Activated CD8-positive, alpha-beta memory T cell treated with anti-CD3 and anti-CD28 coated beads, Interleukin-2, amount 50 U/mL, for 24 hours (primary cell): ENCODE data around the gene MFSD6L.

Source experiments
- DNase-seq: peaks from one replicate; pipeline ENCODE4 v3.0.0-alpha.2; 2020; ENCODE audit errors: extremely low read depth

The MFSD6L gene, protein sequence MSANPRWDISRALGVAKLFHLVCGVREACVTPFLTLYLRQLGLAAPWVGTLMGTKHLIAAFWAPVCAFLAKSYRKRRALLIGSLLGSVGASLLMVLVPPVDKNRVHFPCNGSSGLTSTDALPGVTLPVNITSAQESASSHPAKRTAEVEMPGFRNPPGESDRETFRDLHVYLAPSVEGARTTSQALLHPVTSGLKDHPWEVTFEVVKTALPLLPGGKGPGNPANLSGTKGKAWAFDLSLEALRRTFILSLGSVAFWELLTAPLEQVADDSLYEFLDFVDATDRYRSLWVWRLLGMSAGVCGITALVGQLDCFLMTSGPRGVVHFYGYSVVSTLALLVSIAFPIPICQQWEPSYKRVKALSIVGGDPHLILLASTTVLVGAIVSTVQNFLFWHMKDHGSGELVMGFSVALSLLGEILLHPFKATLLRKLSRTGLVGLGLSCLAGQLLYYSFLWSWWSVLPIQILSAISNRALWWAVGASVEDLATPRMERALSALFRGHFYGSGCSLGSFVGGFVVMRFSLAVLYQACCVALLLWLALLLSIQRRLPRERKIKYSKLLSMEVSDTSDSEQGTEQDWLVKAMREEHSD

DNA sequence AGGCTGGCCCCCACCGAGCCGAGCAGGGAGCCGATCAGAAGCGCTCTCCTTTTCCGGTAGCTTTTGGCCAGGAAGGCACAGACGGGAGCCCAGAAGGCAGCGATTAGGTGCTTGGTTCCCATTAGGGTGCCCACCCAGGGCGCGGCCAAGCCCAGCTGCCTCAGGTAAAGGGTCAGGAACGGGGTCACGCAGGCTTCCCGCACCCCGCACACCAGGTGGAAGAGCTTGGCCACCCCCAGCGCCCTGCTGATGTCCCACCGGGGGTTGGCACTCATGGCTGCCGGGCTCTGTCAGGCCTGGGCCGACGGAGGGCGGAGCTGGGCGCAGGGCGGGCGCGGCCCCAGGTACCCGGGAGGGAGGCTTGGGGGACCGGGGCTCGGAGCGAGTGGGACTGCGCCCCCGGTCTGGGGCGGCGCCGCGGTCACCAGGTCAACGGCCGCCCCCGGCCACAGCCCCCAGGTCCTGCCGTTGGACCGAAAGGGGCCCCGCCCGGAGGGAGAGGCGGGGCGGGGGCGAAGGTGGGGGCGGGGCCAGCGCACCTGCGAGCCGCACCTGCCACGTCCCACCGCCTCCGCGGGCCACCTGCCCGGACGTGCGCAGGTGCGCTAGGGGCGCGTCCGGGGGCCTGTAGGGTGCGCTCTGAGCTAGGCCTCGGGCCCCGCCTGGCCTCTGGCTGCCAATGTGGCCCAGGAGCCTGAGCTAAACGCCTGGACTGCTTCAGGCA is at the start of gene MFSD6L:
TSS of gene MFSD6L (minus strand) at position 520 of the 724 bp plus-strand sequence. CDS start at position 275, 245 bp downstream.
- no peak for DNase-seq

DNA sequence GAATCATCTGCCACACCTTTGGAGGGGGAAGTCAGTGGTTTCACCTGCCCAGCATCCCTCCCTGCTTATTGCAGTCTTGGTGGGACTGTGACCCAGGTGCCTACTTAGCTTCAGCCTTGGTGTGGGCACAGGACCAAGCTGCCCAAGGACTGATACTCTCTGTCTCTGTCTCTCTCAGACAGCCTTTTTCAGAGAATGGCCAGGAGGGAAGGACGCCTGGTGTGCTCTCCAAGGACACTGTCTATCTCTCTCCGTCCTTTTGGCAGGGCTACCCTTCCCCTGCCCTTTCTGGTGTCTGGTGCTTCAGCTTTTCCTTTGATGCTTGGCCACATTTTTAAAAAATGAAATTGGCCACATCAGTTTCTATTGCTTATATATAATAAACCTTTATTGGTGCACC is 48.7 kb upstream of the MFSD6L start:
- no peak for DNase-seq

DNA sequence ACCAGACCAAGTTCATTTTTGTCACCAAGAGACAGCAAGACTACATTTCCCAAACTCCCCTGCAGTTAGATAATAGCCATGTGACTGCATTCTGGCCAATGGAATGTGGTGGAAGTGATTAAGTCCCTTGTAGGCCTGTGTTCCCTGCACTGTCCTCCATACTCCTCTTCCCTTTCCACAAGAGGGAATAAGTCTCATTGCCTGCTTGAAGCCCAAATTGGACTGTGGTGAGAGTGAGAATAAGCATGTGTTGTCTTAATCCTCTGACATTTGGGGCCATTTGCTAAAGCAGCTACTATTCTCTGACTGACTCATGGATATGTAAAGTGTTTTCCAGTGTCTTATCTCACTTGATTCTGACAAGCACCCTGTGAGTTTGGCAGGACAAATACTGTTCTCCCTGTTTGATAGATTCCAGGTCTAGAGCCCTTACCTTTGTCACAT is 47.6 kb upstream of the MFSD6L start:
- no peak for DNase-seq

DNA sequence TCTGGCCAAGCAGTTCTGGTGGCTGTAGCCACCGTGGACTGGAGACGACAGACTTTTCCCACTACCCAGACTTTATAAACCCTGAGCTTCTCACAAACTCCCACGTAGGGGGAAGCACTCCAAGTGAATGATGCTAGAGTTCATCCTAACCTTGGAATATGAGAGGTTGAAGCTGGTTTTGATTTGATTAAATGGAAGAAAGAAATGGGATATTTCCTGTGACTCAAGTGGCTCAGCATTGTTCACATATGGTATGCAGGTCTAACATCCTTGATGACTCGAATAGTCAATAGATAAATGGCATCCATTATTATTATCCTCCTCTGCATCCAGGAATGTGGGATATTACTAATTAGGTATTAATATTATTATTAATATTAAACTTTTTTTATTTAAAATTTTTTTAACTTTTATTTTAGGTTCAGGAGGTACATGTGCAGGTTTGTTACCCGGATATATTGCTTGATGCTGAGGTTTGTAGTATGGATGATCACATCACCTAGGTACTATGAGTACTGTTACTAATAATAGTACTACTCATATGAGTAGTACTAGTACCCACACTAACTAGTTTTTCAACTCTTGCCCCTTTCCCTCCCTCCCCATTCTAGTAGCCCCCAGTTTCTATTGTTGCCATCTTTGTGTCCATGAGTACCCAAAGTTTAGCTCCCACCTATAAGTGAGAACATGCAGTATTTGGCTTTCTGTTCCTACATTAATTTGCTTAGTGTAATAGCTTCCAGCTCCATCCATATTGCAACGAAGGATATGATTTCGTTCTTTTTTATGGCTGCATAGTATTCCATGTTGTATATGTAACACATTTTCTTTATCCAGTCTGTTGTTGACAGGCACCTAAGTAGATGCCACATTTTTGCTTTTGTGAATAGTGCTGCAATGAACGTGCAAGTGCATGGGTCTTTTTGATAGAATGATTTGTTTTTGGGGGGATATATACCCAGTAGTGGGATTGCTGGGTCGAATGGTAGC is 45.4 kb upstream of the MFSD6L start:
- no peak for DNase-seq

DNA sequence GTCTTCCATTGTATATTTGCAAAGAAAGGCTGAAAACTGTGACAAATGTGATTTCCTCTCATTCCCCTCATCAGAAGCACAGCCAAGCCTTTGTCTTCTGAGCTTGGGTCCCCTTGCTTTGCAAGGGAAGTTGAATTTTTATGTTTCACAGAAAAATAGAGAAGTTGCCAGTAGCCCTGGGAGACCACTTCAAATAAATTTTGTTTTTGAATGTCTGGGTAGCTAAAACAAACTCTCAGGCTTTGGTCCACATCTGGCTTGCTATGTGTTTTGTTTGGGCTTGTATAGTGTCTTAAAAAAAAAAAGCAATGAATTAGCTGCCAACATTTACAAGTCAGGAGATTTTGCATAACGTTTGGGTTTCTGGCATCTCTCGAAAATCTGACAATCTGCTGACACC is 44.2 kb upstream of the MFSD6L start:
- DNase-seq = no peak

DNA sequence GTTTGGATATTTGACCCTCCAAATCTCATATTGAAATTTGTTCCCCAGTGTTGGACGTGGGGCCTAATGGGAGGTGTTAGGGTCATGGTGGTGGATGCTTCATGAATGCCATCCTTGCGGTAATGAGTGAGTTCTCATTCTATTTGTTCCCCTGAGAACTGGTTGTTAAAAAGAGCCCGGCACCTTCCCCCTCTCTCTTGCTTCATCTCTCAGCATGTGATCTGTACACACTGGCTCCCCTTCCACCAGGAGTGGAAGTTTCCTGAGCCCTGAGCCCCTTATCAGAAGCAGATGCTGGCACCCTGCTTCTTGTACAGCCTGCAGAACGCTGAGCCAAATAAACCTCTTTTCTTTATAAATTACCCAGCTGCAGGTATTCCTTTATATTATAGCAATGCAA is 42.7 kb upstream of the MFSD6L start:
- no peak for DNase-seq

DNA sequence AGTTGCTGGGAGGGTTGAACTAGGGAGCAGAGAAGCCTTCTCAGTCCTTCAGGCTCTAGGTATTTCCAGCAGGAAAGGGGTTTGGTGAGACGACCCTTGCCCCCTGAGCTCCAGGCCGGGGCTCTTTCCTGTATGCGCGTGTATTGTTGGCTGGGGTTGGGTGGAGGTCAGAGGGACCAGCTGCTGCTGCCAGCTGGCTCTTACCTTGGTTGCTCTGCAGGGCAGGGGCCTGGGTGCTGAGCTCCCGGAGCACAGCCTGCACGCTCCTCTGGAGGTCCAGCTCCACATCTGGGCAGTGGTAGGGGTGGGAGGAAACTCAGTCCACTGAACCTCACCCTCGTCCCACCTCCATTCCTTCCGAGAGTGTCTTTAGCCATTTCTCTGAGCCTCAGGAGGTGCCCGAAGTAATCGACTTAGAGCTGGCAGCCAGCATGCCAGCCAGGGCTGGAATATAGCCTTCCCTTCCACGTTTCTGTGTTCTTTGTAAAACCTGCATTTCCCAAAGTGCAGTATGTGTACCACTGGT is 40.3 kb upstream of the MFSD6L start:
- DNase-seq = no peak

DNA sequence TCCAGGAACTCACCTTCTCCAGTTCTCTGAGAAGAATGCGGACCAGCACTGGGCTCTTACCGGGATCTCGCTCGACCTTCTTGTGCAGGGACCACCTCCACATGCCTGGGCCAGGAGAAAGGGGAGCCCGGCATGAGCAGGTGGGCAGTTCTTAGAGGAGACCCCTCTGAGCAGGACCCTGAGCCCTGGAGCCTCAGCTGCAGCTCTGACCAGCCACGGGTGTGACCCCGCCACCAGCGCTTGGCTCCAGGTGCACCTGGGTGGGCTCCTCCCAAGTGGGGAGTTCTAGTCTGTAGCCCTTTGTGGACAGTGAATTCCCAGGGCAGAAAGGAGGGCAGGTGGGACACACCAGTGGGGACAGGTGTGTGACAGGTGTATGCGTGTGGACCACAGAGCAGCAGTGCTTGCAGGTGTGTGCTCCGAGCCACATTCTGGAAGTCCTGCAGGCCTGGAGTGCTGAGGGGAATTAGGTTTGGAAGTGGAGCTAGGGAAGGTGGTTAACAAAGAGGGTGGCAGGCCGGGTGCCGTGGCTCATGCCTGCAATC is 39.5 kb upstream of the MFSD6L start:
- no peak for DNase-seq

DNA sequence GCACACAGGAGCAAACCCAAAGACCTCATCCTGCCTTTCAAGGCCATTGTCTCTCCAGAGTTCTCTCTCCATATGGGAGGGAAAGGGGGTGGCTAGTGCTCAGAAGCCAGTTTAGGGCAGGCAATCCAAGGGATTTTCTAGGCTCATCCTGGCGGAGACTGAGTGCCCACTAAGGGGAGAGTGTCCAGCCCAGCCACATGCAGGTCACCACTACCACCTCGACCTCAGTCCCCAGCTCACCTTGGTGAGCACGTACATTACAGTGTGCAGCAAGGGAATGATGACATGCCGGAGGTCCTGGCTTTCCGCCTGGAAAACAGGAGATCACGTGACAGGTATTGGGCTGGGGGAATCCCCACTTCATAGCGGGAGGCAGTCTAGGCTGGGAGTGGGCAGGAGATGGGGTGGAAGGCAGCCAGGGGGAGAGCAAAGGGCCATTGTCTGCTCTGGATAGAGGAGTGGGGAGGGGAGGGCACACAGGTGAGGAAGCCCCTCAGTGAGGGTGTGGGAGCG is 38.5 kb upstream of the MFSD6L start:
- DNase-seq = no peak

DNA sequence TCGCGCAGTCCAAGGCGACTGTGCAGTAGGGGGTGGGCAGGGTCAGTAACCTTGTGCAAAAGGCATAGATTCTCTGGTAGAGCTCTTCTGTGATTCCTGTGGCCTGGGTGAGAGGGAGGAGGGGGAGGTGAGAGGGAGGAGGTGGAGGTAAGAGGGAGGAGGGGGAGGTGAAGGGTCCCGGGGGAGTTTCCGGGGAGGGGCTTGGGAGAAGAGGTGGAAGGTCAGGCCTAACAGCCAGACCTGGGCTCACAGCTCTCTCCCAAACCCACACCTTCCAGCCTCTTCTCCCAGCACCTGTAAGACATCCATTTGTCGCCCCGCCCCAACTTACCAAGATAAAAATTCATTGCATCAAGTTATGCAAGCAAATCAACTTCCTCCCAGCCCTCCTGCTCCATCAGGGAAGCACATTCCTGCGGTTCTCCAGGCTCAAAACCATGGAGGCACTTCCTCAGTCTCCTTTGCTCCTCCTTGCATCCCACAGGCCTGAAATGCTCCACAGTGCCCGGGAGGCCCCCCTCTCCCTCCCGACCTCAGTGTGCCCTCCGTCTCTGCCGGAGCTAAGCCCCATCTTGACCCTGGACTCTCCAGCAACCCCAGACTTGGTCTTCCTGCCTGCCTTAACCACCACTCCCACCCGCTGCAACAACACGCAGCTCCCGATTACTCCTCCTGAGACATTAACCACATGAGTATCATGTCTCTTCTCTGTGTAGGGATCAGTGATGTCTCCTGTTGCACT is 37.8 kb upstream of the MFSD6L start:
- DNase-seq = no peak

DNA sequence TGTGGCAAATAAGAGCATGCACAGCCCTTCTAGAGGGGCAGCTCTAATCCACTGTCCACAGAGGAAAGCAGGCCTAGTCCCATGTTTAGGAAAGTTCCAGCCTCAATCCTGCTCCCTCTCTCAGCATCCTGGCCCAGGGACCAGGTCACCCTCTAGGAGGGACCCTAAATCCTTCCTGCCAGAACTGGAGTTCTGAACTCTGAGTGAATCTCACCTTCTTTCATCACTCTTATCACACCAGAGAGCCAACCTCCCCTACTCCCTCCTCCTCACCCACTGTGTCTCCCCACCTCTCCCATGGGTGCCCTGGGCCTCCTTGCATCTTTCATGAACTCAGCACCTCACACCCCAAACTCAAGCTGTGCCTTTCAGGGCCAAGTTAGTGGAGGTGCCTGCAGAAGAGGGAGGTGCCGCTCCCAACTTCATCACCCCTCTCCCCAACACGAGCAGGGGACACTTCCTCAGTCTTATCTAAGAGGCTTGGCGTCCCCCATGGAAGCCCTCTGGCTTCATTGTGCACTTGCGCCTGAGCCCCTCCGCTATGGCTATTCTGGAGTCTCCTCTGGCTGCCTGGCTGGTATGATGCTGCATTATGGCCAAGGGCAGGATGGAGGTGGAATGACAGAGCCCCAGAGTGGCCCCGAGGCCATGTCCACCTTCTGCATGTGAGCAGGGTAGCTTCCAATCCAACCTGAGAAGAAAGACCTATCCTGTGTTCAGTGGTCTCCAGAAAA is 36.6 kb upstream of the MFSD6L start:
- no peak for DNase-seq

DNA sequence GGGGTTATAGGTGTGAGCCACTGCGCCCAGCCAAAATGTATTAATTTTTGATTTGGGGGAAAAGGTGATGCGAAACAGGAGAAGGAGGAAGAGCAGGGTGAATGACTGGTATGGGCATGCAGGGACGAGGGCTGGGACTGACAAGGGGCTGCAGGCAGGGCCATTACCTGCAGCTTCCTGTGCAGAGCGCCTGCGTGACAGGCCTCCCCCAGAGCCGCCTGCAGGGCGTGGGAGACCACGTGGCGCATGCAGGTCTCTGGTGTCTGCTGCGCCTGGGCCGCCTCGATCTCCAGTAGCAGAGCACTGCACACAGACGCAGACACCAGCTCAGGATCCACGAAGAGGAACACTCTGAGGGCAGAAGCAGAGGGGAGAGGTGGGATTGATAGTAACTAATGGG is 35.9 kb upstream of the MFSD6L start:
- no peak for DNase-seq

DNA sequence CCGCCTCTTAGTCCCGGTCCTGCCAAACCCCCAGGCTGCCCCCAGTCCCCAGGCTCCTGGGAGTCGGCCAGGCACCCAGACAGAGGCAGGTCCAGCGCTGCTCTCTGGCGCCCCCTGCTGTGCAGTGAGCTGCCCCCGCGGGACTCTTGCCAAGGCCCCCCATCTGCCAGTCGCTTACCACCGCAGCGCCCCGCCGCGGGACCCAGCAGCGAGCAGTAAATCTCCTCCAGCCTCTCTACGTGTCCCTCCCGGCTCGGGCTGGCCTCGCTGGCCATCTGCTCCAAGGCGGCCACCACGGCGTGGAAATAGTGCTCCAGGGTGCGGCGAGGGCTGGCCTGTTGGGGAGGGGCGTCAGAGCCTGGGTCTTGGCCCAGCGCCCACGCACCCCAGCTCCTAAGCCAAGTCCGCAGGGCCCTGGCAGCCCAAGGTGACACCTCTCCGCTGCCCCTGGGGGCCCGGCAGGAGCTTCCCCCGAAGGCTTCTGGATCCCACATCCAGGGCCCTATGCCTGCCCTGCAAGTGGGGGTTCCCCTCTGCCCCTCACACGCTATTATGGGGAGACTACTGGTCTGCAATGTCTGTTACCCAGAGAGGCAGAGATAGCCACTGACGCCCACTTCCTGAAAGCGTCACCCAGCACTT is 33.7 kb upstream of the MFSD6L start:
- DNase-seq = no peak

DNA sequence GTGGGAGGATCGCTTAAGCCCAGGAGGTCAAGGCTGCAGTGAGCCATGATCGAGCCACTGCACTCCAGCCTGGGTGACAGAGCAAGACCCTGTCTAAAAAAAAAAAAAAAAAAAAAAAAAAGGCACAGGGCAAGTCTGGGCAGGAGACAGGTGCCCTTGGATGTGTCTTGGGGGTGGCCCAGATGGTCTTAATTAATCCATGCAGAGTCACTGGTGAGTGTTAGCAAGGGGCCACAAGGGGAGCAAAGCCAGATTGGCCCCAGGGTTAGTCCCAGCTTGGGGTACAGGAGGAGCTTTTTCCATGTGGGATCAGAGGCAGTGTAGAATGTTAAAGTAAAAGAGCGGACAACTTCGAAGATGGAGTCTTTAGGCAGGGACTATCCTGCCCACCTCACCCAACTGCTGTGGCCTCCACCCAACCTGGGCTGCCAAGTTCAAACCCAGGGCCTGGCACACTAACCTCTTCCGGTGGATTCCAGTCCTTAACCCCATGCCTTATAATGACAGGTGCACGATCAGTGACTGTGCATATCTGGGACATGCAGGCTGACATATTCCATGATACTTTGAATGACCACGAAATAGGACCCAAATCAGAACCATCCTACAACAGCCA is 32.2 kb upstream of the MFSD6L start:
- no peak for DNase-seq

DNA sequence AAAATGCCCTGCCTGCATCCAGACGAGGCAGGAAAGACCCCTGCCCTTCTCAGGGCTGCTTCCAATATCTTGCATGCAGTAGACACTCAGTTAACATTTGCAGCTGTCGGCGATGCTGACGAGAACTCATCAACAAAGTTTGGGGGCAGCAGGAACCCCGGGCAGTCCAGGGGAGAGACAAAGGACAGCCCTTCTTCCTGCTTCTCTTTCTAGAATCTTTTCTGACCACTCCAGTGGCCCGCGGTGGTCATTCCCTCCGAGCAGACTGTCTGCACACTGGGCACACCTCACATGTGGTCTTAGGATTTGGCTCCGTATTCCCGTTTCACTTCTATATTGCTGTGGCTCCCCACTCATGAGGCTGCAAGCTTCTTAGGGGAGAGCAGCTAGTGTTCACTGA is 31.0 kb upstream of the MFSD6L start:
- DNase-seq = no peak

DNA sequence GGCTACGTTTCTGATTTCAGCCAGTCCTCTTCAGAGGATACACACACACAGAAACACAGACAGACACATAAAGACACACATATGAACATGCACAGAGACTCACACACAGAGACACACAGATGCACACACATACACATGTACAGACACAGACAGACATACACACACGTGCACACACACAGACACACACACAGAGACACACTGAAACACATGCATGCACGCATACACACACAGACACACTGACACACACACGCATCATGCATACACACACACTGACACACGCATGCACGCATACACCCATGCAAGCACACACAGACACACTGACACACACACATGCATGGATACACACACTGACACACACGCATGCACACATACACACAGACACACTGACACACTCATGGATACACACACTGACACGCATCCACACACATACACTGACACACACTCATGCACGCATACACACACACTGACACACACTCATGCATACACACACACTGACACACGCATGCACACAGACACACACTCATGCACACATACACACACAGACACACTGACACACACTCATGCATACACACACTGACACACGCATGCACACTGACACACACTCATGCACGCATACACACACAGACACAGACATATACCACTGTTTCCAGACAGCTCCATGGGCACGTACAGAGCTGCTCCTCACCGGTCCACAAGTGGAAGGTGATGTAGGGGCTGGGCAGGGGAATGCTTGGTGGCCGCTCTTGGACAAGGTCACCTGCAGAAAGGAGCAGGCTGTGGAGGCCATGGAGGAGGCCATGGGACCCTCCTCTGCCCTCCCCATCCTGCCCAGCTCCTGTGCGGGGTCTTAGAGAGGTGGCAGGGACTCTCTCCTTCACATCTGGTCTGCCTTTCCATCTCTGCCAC is 30.1 kb upstream of the MFSD6L start:
- DNase-seq = no peak

DNA sequence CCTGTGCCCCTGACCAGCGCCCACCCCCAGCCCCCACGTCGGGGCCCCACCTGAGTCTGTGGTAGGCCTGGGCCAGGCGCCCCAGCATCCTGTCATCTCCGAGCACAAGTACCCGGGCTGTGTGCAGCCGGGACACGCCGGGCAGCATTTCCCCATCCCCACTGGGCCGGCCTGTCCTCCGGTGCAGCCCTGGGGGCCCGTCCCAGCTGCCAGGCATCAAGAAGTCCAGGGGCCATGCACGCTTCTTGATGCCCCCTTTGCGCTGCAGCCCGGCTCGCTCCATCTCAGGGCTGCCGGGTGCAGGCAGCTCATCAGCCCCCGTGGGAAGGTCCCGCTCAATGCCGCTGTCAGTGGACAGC is 29.3 kb upstream of the MFSD6L start:
- no peak for DNase-seq
